Activated CD8-positive, alpha-beta memory T cell treated with anti-CD3 and anti-CD28 coated beads, Interleukin-2, amount 50 U/mL, for 4 hours (primary cell): ENCODE measurements around the gene RPH3AL.
A peak's percentile ranks its signal among the peaks of the same experiment; 100 is the strongest.
"Not testable (repeated sequence)": the region's sequence is repeated elsewhere in the genome, so short reads cannot be mapped to it uniquely, and the experiment has no call there.

ENCODE experiments used
- DNase-seq: peaks from one replicate; pipeline ENCODE4 v3.0.0-alpha.2; 2020

The RPH3AL gene

GRCh38 chr17:258045-258734 is 94.4 kb downstream of the RPH3AL start:
- peak; percentile 5 for DNase-seq

- DNase-seq = no peak
Observed at GRCh38 chr17:253091-253846, 99.3 kb downstream of the RPH3AL start.

GRCh38 chr17:252456-252855 is 100.2 kb downstream of the RPH3AL start:
- DNase-seq = no peak

- peak; percentile 1 for DNase-seq
Observed at GRCh38 chr17:251531-251930, 101.1 kb downstream of the RPH3AL start.

- DNase-seq = peak; percentile 8
Observed at GRCh38 chr17:250487-251300, 101.9 kb downstream of the RPH3AL start.

GRCh38 chr17:249236-249993 is 103.2 kb downstream of the RPH3AL start:
- no peak for DNase-seq

- DNase-seq = peak; percentile 3
Observed at GRCh38 chr17:248337-249235, 104.0 kb downstream of the RPH3AL start.

- peak; percentile 5 for DNase-seq
Observed at GRCh38 chr17:247767-248166, 104.8 kb downstream of the RPH3AL start.

GRCh38 chr17:246851-247421 is 105.7 kb downstream of the RPH3AL start:
- DNase-seq = peak; percentile 3

GRCh38 chr17:246226-246625 is 106.4 kb downstream of the RPH3AL start:
- DNase-seq = peak; percentile 0

- peak; percentile 10 for DNase-seq
Observed at GRCh38 chr17:245611-246010, 107.0 kb downstream of the RPH3AL start.

- DNase-seq = no peak
Observed at GRCh38 chr17:245020-245419, 107.6 kb downstream of the RPH3AL start.

- not testable (repeated sequence) for DNase-seq
Observed at GRCh38 chr17:243924-244323, 108.7 kb downstream of the RPH3AL start.

- peak; percentile 12 for DNase-seq
Observed at GRCh38 chr17:238964-239259, 113.7 kb downstream of the RPH3AL start.

- DNase-seq = peak; percentile 6
Observed at GRCh38 chr17:238071-238963, 114.3 kb downstream of the RPH3AL start.

- peak; percentile 6 for DNase-seq
Observed at GRCh38 chr17:237406-237955, 115.1 kb downstream of the RPH3AL start.

- no peak for DNase-seq
Observed at GRCh38 chr17:236641-237405, 115.8 kb downstream of the RPH3AL start.

- no peak for DNase-seq
Observed at GRCh38 chr17:235831-236640, 116.6 kb downstream of the RPH3AL start.
